SK-N-SH treated with all-trans-retinoic acid at 6 μM for 48 hours (cell line): ENCODE results near the gene TAMALIN.

Source experiments
- ATAC-seq: fragments of 200-7000 bp; cut with Tn5 transposase; 3 replicates; pipeline ENCODE4 v1.9.1; 2020; ENCODE audit warnings: mild to moderate bottlenecking, moderate library complexity
- CSRNP3 ChIP-seq: fragments of 250-450 bp; sonication (Bioruptor Pico); IDR thresholded peaks from 2 replicates; pipeline ENCODE4 v1.5.1; 2021; ENCODE audit warnings: mild to moderate bottlenecking, moderate library complexity
- GLIS3 ChIP-seq: fragments of 250-450 bp; sonication (Bioruptor Pico); IDR thresholded peaks from 2 replicates; pipeline ENCODE4 v1.5.0; 2020; ENCODE audit warnings: mild to moderate bottlenecking, moderate library complexity
- PATZ1 ChIP-seq: fragments of 250-450 bp; sonication (Bioruptor Pico); IDR thresholded peaks from 2 replicates; pipeline ENCODE4 v1.8.0; 2020; ENCODE audit warnings: mild to moderate bottlenecking, moderate library complexity, borderline replicate concordance
- RARB ChIP-seq: fragments of 250-450 bp; sonication (Bioruptor Pico); IDR thresholded peaks from 2 replicates; pipeline ENCODE4 v1.8.0; 2021; ENCODE audit warnings: mild to moderate bottlenecking, moderate library complexity
- TCF4 ChIP-seq: fragments of 250-450 bp; sonication (Bioruptor Pico); IDR thresholded peaks from 2 replicates; pipeline ENCODE4 v1.8.0; 2021; ENCODE audit warnings: mild to moderate bottlenecking, moderate library complexity, borderline replicate concordance
- TOX ChIP-seq: fragments of 250-450 bp; sonication (Bioruptor Pico); IDR thresholded peaks from 2 replicates; pipeline ENCODE4 v1.8.0; 2021; ENCODE audit warnings: mild to moderate bottlenecking, moderate library complexity, borderline replicate concordance
- ZFP30 ChIP-seq: fragments of 450-650 bp; formaldehyde crosslinking; IDR thresholded peaks from 2 replicates; pipeline ENCODE4 v1.5.0; 2022; ENCODE audit warnings: mild to moderate bottlenecking, moderate library complexity
- ZNF565 ChIP-seq: fragments of 450-650 bp; formaldehyde crosslinking; conservative IDR thresholded peaks from 2 replicates; pipeline ENCODE4 v1.5.0; 2020; ENCODE audit warnings: low read depth, mild to moderate bottlenecking, moderate library complexity
- ZNF70 ChIP-seq: fragments of 450-650 bp; formaldehyde crosslinking; IDR thresholded peaks from 2 replicates; pipeline ENCODE4 v1.5.0; 2020; ENCODE audit warnings: mild to moderate bottlenecking, moderate library complexity
- ZNF8 ChIP-seq: fragments of 450-650 bp; formaldehyde crosslinking; IDR thresholded peaks from 2 replicates; pipeline ENCODE4 v1.5.0; 2020; ENCODE audit warnings: mild to moderate bottlenecking, moderate library complexity

TAMALIN gene

DNA sequence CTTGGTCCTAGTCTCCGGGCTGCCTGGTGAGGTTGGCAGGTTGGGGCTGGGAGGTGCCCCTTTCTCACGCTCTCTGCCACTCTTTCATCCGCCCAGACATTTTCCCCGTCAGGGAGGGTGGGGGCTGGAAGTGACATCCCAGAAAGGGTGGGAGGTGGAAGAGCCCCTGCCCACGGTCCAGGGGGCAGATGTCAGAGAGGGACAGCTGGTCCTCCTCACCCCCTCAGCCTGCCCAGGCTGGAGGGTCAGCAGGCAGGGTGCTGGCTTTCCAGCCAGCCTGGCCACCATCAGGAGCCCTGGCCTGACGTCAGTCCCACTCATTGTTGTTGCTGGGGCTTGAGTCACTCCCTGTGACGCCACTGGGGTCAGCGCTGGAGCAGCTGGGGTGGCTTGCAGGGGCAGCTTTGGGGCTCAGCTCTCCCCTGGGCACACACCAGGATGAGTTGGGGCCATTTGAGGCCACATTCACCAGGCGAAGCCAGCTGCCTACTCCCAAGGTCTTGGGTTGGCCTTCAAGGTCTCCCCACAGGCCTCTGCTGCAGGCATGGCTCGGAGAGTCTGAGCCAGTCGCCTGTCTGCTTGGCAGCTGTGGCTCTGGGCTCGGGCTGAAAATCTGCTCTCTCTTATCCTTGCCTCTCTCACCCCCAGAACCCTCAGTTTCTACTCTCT, 57.4 kb downstream of the TAMALIN start:
- no peak for ATAC-seq
- TF ChIP-seq ZFP30 (CRISPR knock-in tag) (no peak), TCF4 (no peak), ZNF8 (CRISPR knock-in tag) (no peak), ZNF70 (CRISPR knock-in tag) (no peak), CSRNP3 (CRISPR knock-in tag) (no peak), TOX (CRISPR knock-in tag) (no peak), GLIS3 (CRISPR knock-in tag) (no peak), PATZ1 (no peak), RARB (CRISPR knock-in tag) (no peak), ZNF565 (no peak)
